B cell (primary cell): Measurements from ENCODE around the gene ITGA7. TPM values are rescaled to one million over a fixed set of nuclear protein-coding genes. Genes with fewer than 3 reads are reported as not detected.
A peak's percentile ranks its signal among the peaks of the same experiment; 100 is the strongest.

Experiments
- ATAC-seq: fragments of 200-7000 bp; cut with Tn5 transposase; one replicate; pipeline ENCODE4 v1.10.0; 2021; ENCODE audit warnings: low read depth, mild to moderate bottlenecking, moderate number of reproducible peaks, moderate library complexity
- CTCF ChIA-PET: fragments of 350-600 bp; sonication (Branson Sonifier 250); formaldehyde crosslinking; loops from one replicate; lab custom pipeline; 2021; ENCODE audit warnings: antibody characterized with exemption, inconsistent platforms; lab: Charles Lee
- POLR2A ChIA-PET: fragments of 350-600 bp; sonication (Branson Sonifier 250); formaldehyde crosslinking; loops from one replicate; lab custom pipeline; 2021; ENCODE audit warnings: antibody characterized with exemption; lab: Charles Lee
- DNase-seq: peaks from one replicate; pipeline ENCODE4 v3.0.0; 2013
- H2AFZ ChIP-seq: 2 replicates; pipeline ENCODE4 v1.6.1; 2012; ENCODE audit warnings: mild to moderate bottlenecking, low read depth, low read length; ENCODE audit not compliant: insufficient read depth, poor library complexity, severe bottlenecking
- H3K27ac ChIP-seq, 2 donors: 1 replicate in 1 of 2; 2 replicates in 1 of 2; pipeline ENCODE4 v1.5.1; 2012 to 2013; ENCODE audit warnings: low read length in 2 of 2, mild to moderate bottlenecking in 2 of 2, moderate library complexity in 1 of 2
- H3K27me3 ChIP-seq, 4 experiments: fragments of 200-600 bp in 1 of 4; sonication (generic) in 1 of 4; replicated peaks in 1 of 4; 1 replicate in 2 of 4; 2 replicates in 2 of 4; pipeline versions ENCODE4 v1.6.1 to v1.7.0; 2013 to 2016; ENCODE audit warnings: low read length in 3 of 4, mild to moderate bottlenecking in 2 of 4, mixed read lengths in 1 of 4, moderate library complexity in 1 of 4; ENCODE audit not compliant: insufficient read depth in 4 of 4, control insufficient read depth in 3 of 4; ENCODE audit errors: control extremely low read depth in 1 of 4
- H3K36me3 ChIP-seq, 2 experiments: replicated peaks in 1 of 2; 1 replicate in 1 of 2; 2 replicates in 1 of 2; pipeline versions ENCODE4 v1.6.1 to v1.7.1; 2013; ENCODE audit warnings: low read length in 1 of 2; ENCODE audit not compliant: insufficient read depth in 2 of 2, control insufficient read depth in 1 of 2; ENCODE audit errors: control extremely low read depth in 1 of 2, extremely low read depth in 1 of 2
- H3K4me1 ChIP-seq, 2 donors: fragments of 200-600 bp in 1 of 2; sonication (generic) in 1 of 2; 1 replicate in 1 of 2; 2 replicates in 1 of 2; pipeline versions ENCODE4 v1.5.1 to v1.6.1; 2013 to 2017; ENCODE audit warnings: low read length in 2 of 2; ENCODE audit not compliant: control insufficient read depth in 2 of 2, insufficient read depth in 2 of 2
- H3K4me2 ChIP-seq: replicated peaks from 2 replicates; pipeline ENCODE3; 2012; ENCODE audit warnings: mild to moderate bottlenecking, low read depth, low read length; ENCODE audit not compliant: poor library complexity, severe bottlenecking
- H3K4me3 ChIP-seq, 5 experiments: fragments of 200-600 bp in 1 of 5; sonication (generic) in 1 of 5; 1 replicate in 3 of 5; 2 replicates in 2 of 5; pipeline versions ENCODE4 v1.5.1 to v1.7.0; 2011 to 2016; ENCODE audit warnings: low read length in 4 of 5, mild to moderate bottlenecking in 4 of 5, low read depth in 2 of 5, control low read depth in 1 of 5, moderate library complexity in 1 of 5; ENCODE audit not compliant: insufficient read depth in 1 of 5; ENCODE audit errors: control extremely low read depth in 1 of 5, extremely low read depth in 1 of 5
- H3K79me2 ChIP-seq: fragments of 200-600 bp; sonication (generic); one replicate; pipeline ENCODE4 v1.6.0; 2016; ENCODE audit warnings: low read length; ENCODE audit not compliant: control insufficient read depth, insufficient read depth
- H3K9ac ChIP-seq: fragments of 200-600 bp; sonication (generic); 2 replicates; pipeline ENCODE4 v1.6.1; 2017; ENCODE audit warnings: mild to moderate bottlenecking, low read length, moderate library complexity
- H3K9me3 ChIP-seq, 3 donors: one replicate each; pipeline versions ENCODE4 v1.6.1 to v1.7.1; 2013; ENCODE audit warnings: low read length in 2 of 3; ENCODE audit not compliant: control insufficient read depth in 2 of 3, insufficient read depth in 1 of 3; ENCODE audit errors: control extremely low read depth in 1 of 3
- H4K20me1 ChIP-seq: 2 replicates; pipeline ENCODE4 v1.6.0; 2012; ENCODE audit warnings: mild to moderate bottlenecking, low read length; ENCODE audit not compliant: insufficient read depth, control insufficient read depth, poor library complexity, severe bottlenecking
- H3K27ac Mint-ChIP-seq: one replicate; pipeline ENCODE4 v1.8.0; 2021; ENCODE audit warnings: mixed read lengths
- H3K27me3 Mint-ChIP-seq: one replicate; pipeline ENCODE4 v1.8.0; 2021; ENCODE audit warnings: mixed read lengths
- H3K4me1 Mint-ChIP-seq: one replicate; pipeline ENCODE4 v1.8.0; 2021; ENCODE audit warnings: mixed read lengths
- H3K4me3 Mint-ChIP-seq: one replicate; pipeline ENCODE4 v1.8.0; 2021; ENCODE audit warnings: mixed read lengths
- H3K9me3 Mint-ChIP-seq: one replicate; pipeline ENCODE4 v1.8.0; 2022; ENCODE audit warnings: mixed read lengths; ENCODE audit not compliant: insufficient read depth
- CTCF ChIP-seq: fragments of 200-600 bp; IDR thresholded peaks from one replicate; pipeline ENCODE4 v1.8.0; 2022; ENCODE audit warnings: antibody characterized with exemption, mild to moderate bottlenecking
- EZH2 ChIP-seq: IDR thresholded peaks from 2 replicates; pipeline ENCODE4 v1.6.1; 2012; ENCODE audit warnings: borderline replicate concordance, low read depth, mild to moderate bottlenecking, moderate library complexity, low read length; ENCODE audit not compliant: insufficient read depth, poor library complexity, severe bottlenecking
- WGBS: methylation state at CpG from one replicate; pipeline ENCODE4 v1.1.5; 2013; ENCODE audit warnings: missing lambda C conversion rate; ENCODE audit not compliant: insufficient coverage; 5-methylcytosine and 5-hydroxymethylcytosine counted together
- intact Hi-C: fragments of 100-400 bp; cut with micrococcal nuclease; formaldehyde crosslinking; loops from one replicate; pipeline ENCODE4 v1.10.0; 2022
- polyA plus RNA-seq: library from polyadenylated mRNA; depleted of rRNA; stranded (reverse); fragments of >200 nt; gene quantifications from 2 replicates; pipeline ENCODE4 v1.2.3, GENCODE V29; 2012
- total RNA-seq, 2 donors: library from RNA; stranded (reverse); fragments of 120-200 nt in 1 of 2; gene quantifications; 1 replicate in 1 of 2; 2 replicates in 1 of 2; pipeline versions ENCODE4 v1.2.3 to v1.2.4, GENCODE V29; 2013 to 2022

ITGA7 gene
- total and polyA plus RNA-seq, 2 donors (not counting 1 experiment from before 2014, with no cell fraction given), result 2.4 to 3.3 TPM

- no peaks in the 10 kb centered on the region for H3K9me3 ChIP-seq
- Mint-ChIP-seq H3K9me3 (no peaks in the 10 kb centered on the region), H3K27ac (peak overlapping the region; percentile 92), H3K27me3 (no peaks in the 10 kb centered on the region), H3K4me3 (peak overlapping the region; percentile 88), H3K4me1 (peaks cover 35% of the 10 kb centered on the region)
- ChIA-PET CTCF (interaction anchor here (0.8 to 4.4 kb wide), 17 partner anchors 8 to 311 kb away, joined by 3 to 41 read pairs (median 5); partner anchors contain the start of genes BLOC1S1, ORMDL2, RDH5 and SARNP), POLR2A (interaction anchor here (0.6 to 2.0 kb wide), 7 partner anchors 8 to 1436 kb away, joined by 3 to 18 read pairs (median 4); partner anchors contain the start of genes BLOC1S1 and PA2G4)
- intact Hi-C loops, result loop anchor here (1.0 kb wide), 2 partner anchors 8 to 14 kb away; partner anchors contain the start of gene BLOC1S1
- ATAC-seq, result peak; percentile 17
- H3K4me1 ChIP-seq, result peaks cover 19 to 28% of the 10 kb centered on the region in 2 donors
- H3K27me3 ChIP-seq, result no peaks in the 10 kb centered on the region
- DNase-seq, result peak; percentile 61
- no peaks in the 10 kb centered on the region for H3K79me2 ChIP-seq
- WGBS, result under 1% methylated on average over 14 of the region's 19 CpGs
- H3K27ac ChIP-seq, result peak overlapping the region; percentile 64 to 80
- peaks cover 0 to 4% of the 10 kb centered on the region in 2 experiments for H3K36me3 ChIP-seq
- peak overlapping the region; percentile 100 for H3K4me2 ChIP-seq
- no peaks in the 10 kb centered on the region for H4K20me1 ChIP-seq
- H2AFZ ChIP-seq, result peak overlapping the region; percentile 87
- no peak for TF ChIP-seq EZH2
- TF ChIP-seq CTCF, result peak; percentile 21
- H3K9ac ChIP-seq, result peak overlapping the region; percentile 90
- H3K4me3 ChIP-seq, result peak overlapping the region; percentile 55 to 91 (median 77)
Measured at GRCh38 chr12:55729819-55730818, 22.4 kb upstream of the ITGA7 start.
